IMR-90 (cell line): ENCODE results near the gene CAPNS2. TPM values are rescaled to one million over a fixed set of nuclear protein-coding genes. Genes with fewer than 3 reads are reported as not detected.
"Not testable (repeated sequence)": the region's sequence is repeated elsewhere in the genome, so short reads cannot be mapped to it uniquely, and the experiment has no call there.

Source experiments
- ATAC-seq: fragments of 200-7000 bp; cut with Tn5 transposase; 2 replicates; pipeline ENCODE4 v1.9.1; 2020; ENCODE audit warnings: low read depth, mild to moderate bottlenecking, moderate library complexity
- BruUV-seq: library from RNA; stranded (reverse); fragments of 400-500 nt; replicated peaks from 2 replicates; lab custom pipeline; 2021; lab: Mats Ljungman, UMichigan
- CTCF ChIA-PET: fragments of 300-600 bp; formaldehyde crosslinking; extraction: SDS; loops from one replicate; lab custom pipeline; 2021; ENCODE audit warnings: antibody characterized with exemption; lab: Yijun Ruan, JAX
- POLR2A ChIA-PET: fragments of 300-600 bp; sonication (Branson Sonifier 250); formaldehyde crosslinking; loops from one replicate; lab custom pipeline; 2022; ENCODE audit warnings: antibody characterized with exemption; ENCODE audit not compliant: unreplicated experiment; lab: Charles Lee
- DNase-seq: peaks from one replicate; pipeline ENCODE4 v3.0.0; 2013
- H2AFZ ChIP-seq: replicated peaks from 2 replicates; pipeline ENCODE3; 2013; ENCODE audit warnings: low read length, mild to moderate bottlenecking; ENCODE audit not compliant: poor library complexity
- H2AK5ac ChIP-seq: 2 replicates; pipeline ENCODE4 v1.6.1; 2013; ENCODE audit warnings: low read depth, low read length, inconsistent platforms
- H2AK9ac ChIP-seq: replicated peaks from 2 replicates; pipeline ENCODE3; 2013; ENCODE audit warnings: mild to moderate bottlenecking, low read depth, low read length, moderate library complexity; ENCODE audit not compliant: poor library complexity
- H2BK120ac ChIP-seq: 2 replicates; pipeline ENCODE4 v1.6.1; 2013; ENCODE audit warnings: low read depth, low read length, inconsistent platforms
- H2BK15ac ChIP-seq: 3 replicates; pipeline ENCODE4 v1.6.1; 2013; ENCODE audit warnings: low read depth, low read length, inconsistent platforms
- H2BK20ac ChIP-seq: 2 replicates; pipeline ENCODE4 v1.6.1; 2013; ENCODE audit warnings: low read depth, mild to moderate bottlenecking, inconsistent platforms, low read length, moderate library complexity
- H2BK5ac ChIP-seq: 2 replicates; pipeline ENCODE4 v1.6.1; 2013; ENCODE audit warnings: mild to moderate bottlenecking, low read depth, low read length, inconsistent platforms; ENCODE audit not compliant: poor library complexity, severe bottlenecking
- H3K14ac ChIP-seq: replicated peaks from 2 replicates; pipeline ENCODE4 v1.6.1; 2013; ENCODE audit warnings: low read depth, low read length, inconsistent platforms
- H3K18ac ChIP-seq: 2 replicates; pipeline ENCODE4 v1.6.1; 2013; ENCODE audit warnings: low read depth, low read length, control low read depth
- H3K23ac ChIP-seq: 2 replicates; pipeline ENCODE4 v1.6.1; 2013; ENCODE audit warnings: low read depth, low read length, inconsistent platforms
- H3K27ac ChIP-seq: 2 replicates; pipeline ENCODE4 v1.5.1; 2013; ENCODE audit warnings: mild to moderate bottlenecking, control low read depth, low read length; ENCODE audit not compliant: insufficient read depth
- H3K27me3 ChIP-seq: 2 replicates; pipeline ENCODE4 v1.6.1; 2013; ENCODE audit warnings: low read length; ENCODE audit not compliant: control insufficient read depth, insufficient read depth
- H3K36me3 ChIP-seq: 2 replicates; pipeline ENCODE4 v1.6.1; 2013; ENCODE audit warnings: low read length, mixed read lengths; ENCODE audit not compliant: control insufficient read depth, insufficient read depth
- H3K4ac ChIP-seq: 2 replicates; pipeline ENCODE4 v1.6.1; 2013; ENCODE audit warnings: low read depth, low read length, inconsistent platforms
- H3K4me1 ChIP-seq: 2 replicates; pipeline ENCODE4 v1.6.1; 2013; ENCODE audit warnings: low read length, mixed read lengths; ENCODE audit not compliant: control insufficient read depth, insufficient read depth
- H3K4me2 ChIP-seq: 2 replicates; pipeline ENCODE4 v1.6.1; 2013; ENCODE audit warnings: low read depth, mild to moderate bottlenecking, control low read depth, low read length, moderate library complexity
- H3K4me3 ChIP-seq: 2 replicates; pipeline ENCODE4 v1.5.1; 2013; ENCODE audit warnings: low read depth, mild to moderate bottlenecking, control low read depth, low read length, moderate library complexity; ENCODE audit not compliant: insufficient read depth
- H3K56ac ChIP-seq: 2 replicates; pipeline ENCODE4 v1.6.1; 2013; ENCODE audit warnings: low read length, inconsistent platforms; ENCODE audit not compliant: insufficient read depth; ENCODE audit errors: extremely low read depth
- H3K79me1 ChIP-seq, 2 experiments: 2 replicates each; pipeline ENCODE4 v1.6.1; 2013; ENCODE audit warnings: low read length in 2 of 2, inconsistent platforms in 1 of 2, low read depth in 1 of 2
- H3K9ac ChIP-seq: 2 replicates; pipeline ENCODE4 v1.6.1; 2013; ENCODE audit warnings: low read depth, low read length, control low read depth
- H3K9me1 ChIP-seq: 2 replicates; pipeline ENCODE4 v1.6.1; 2013; ENCODE audit warnings: low read length, inconsistent platforms; ENCODE audit not compliant: insufficient read depth
- H3K9me3 ChIP-seq: 2 replicates; pipeline ENCODE4 v1.6.1; 2013; ENCODE audit warnings: low read length; ENCODE audit not compliant: control insufficient read depth, insufficient read depth
- H4K20me1 ChIP-seq: 2 replicates; pipeline ENCODE4 v1.6.1; 2013; ENCODE audit warnings: low read length, inconsistent platforms; ENCODE audit not compliant: insufficient read depth
- H4K5ac ChIP-seq: 2 replicates; pipeline ENCODE4 v1.6.1; 2013; ENCODE audit warnings: mild to moderate bottlenecking, low read depth, low read length, control low read depth
- H4K8ac ChIP-seq, 2 experiments: 2 replicates each; pipeline ENCODE4 v1.6.1; 2013; ENCODE audit warnings: low read depth in 2 of 2, low read length in 2 of 2, control low read depth in 1 of 2, inconsistent platforms in 1 of 2
- H4K91ac ChIP-seq: 2 replicates; pipeline ENCODE4 v1.6.1; 2013; ENCODE audit warnings: low read depth, low read length, inconsistent platforms; ENCODE audit not compliant: insufficient read depth
- WGBS, 2 experiments: methylation state at CpG; one replicate each; pipeline versions ENCODE4 v1.1.5 to v1.1.7; 2013; ENCODE audit warnings: missing lambda C conversion rate in 2 of 2; ENCODE audit not compliant: insufficient read length in 1 of 2; ENCODE audit errors: extremely low coverage in 2 of 2; 5-methylcytosine and 5-hydroxymethylcytosine counted together
- dilution Hi-C: fragments of 300-500 bp; cut with HindIII; formaldehyde crosslinking; loops from one replicate; pipeline ENCODE4 v1.14.3; 2018; ENCODE audit warnings: low sequenced_read_pairs; ENCODE audit not compliant: unreplicated experiment
- in situ Hi-C: fragments of 300-500 bp; cut with MboI; formaldehyde crosslinking; loops from 3 replicates; pipeline ENCODE4 v1.14.3; 2019; ENCODE audit warnings: low sequenced_read_pairs, inconsistent platforms, mixed read lengths
- intact Hi-C: fragments of 100-400 bp; cut with micrococcal nuclease; formaldehyde crosslinking; loops from 2 replicates; pipeline ENCODE4 v1.10.0; 2022
- polyA plus RNA-seq, 3 experiments: library from polyadenylated mRNA; depleted of rRNA; stranded (reverse); fragments of >200 nt; gene quantifications; 2 replicates each; pipeline ENCODE4 v1.2.3, GENCODE V29; 2012; ENCODE audit warnings: low replicate concordance in 1 of 3
- total RNA-seq: library from RNA; depleted of rRNA; stranded (reverse); fragments of >200 nt; gene quantifications from 2 replicates; pipeline ENCODE4 v1.2.3, GENCODE V29; 2012; rRNA removed

Gene CAPNS2
- total and polyA plus RNA-seq, 2 of the 4 experiments (the other 2 are of a cell fraction): 0.09 to 0.72 TPM

DNA sequence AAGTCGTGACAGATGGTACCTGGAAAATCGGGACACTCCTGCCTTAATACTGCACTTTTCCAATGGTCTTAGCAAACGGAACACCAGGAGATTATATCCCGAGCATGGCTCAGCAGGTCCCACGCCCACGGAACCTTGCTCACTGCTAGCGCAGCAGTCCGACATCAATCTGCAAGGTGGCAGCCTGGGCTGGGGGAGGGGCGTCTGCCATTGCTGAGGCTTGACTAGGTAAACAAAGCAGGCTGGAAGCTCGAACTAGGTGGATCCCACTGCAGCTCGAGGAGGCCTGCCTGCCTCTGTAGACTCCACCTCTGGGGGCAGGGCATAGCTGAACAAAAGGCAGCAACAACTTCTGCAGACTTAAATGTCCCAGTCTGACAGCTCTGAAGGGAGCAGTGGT lies 49.2 kb downstream of the CAPNS2 start:
- POLR2A ChIA-PET, H4K5ac ChIP-seq, H2BK5ac ChIP-seq, H3K36me3 ChIP-seq, H3K27ac ChIP-seq, H3K23ac ChIP-seq, H2AFZ ChIP-seq, DNase-seq, dilution Hi-C loops, H2AK9ac ChIP-seq, H2BK20ac ChIP-seq, H3K56ac ChIP-seq, intact Hi-C loops, H2BK15ac ChIP-seq, H3K27me3 ChIP-seq, H3K4me2 ChIP-seq, H3K14ac ChIP-seq, H3K79me1 ChIP-seq, H3K4me1 ChIP-seq, H3K4me3 ChIP-seq, BruUV-seq, H3K9me1 ChIP-seq, H4K91ac ChIP-seq, H3K9ac ChIP-seq, H3K4ac ChIP-seq, H2BK120ac ChIP-seq, H4K8ac ChIP-seq, H4K20me1 ChIP-seq, in situ Hi-C loops, H3K18ac ChIP-seq, CTCF ChIA-PET, ATAC-seq, H3K9me3 ChIP-seq, H2AK5ac ChIP-seq: not testable (repeated sequence)
- WGBS, 2 experiments: 59% methylated on average over 7 of the region's 11 CpGs; no CpG with 5 or more reads in 1 of the 2 experiments

Other genes starting within 250 kb of the CAPNS2 start
- gene IRX6, start 242.5 kb upstream of the CAPNS2 start, total RNA-seq: not detected in 2 replicates
- gene IRX6, start 242.5 kb upstream of the CAPNS2 start, polyA plus RNA-seq (2012; rRNA removed): not detected in 2 replicates
- 164 and 240 TPM in 2 replicates for gene MMP2, start 87.5 kb upstream of the CAPNS2 start, total RNA-seq
- 567 and 574 TPM in 2 replicates for gene MMP2, start 87.5 kb upstream of the CAPNS2 start, polyA plus RNA-seq (2012; rRNA removed)
- 8.6 and 15.6 TPM in 2 replicates for gene LPCAT2, start 57.6 kb upstream of the CAPNS2 start, total RNA-seq
- 6.0 and 8.7 TPM in 2 replicates for gene LPCAT2, start 57.6 kb upstream of the CAPNS2 start, polyA plus RNA-seq (2012; rRNA removed)
- gene SLC6A2, start 89.3 kb downstream of the CAPNS2 start, total RNA-seq: not detected in 2 replicates
- gene SLC6A2, start 89.3 kb downstream of the CAPNS2 start, polyA plus RNA-seq (2012; rRNA removed): not detected in 2 replicates